Endothelial cell of umbilical vein (primary cell): ENCODE results near the gene PGAM1.

Source experiments
- CTCF ChIP-seq, 2 donors: IDR thresholded peaks; 1 replicate in 1 of 2; 2 replicates in 1 of 2; pipeline ENCODE4 v1.5.1; 2011; ENCODE audit warnings: low read length in 2 of 2, mild to moderate bottlenecking in 2 of 2, moderate library complexity in 2 of 2, control low read depth in 1 of 2, inconsistent platforms in 1 of 2, low read depth in 1 of 2; ENCODE audit not compliant: insufficient read depth in 1 of 2; ENCODE audit errors: extremely low read depth in 1 of 2
- EZH2 ChIP-seq: IDR thresholded peaks from 2 replicates; pipeline ENCODE4 v1.6.1; 2012; ENCODE audit warnings: borderline replicate concordance, low read depth, mild to moderate bottlenecking, moderate library complexity, low read length, inconsistent platforms; ENCODE audit not compliant: severe bottlenecking
- FOS ChIP-seq: IDR thresholded peaks from 2 replicates; pipeline ENCODE4 v1.6.1; 2011; ENCODE audit warnings: mild to moderate bottlenecking, low read length, moderate library complexity, borderline replicate concordance; ENCODE audit not compliant: insufficient read depth
- GATA2 ChIP-seq: IDR thresholded peaks from 2 replicates; pipeline ENCODE4 v1.7.0; 2011; ENCODE audit warnings: low read depth, mild to moderate bottlenecking, moderate library complexity, mixed read lengths, low read length; ENCODE audit not compliant: insufficient read length, insufficient read depth
- JUN ChIP-seq: IDR thresholded peaks from 2 replicates; pipeline ENCODE4 v1.6.1; 2011; ENCODE audit warnings: borderline replicate concordance, low read depth; ENCODE audit not compliant: insufficient read length, insufficient read depth
- MAX ChIP-seq: IDR thresholded peaks from 2 replicates; pipeline ENCODE4 v1.6.1; 2011; ENCODE audit not compliant: insufficient read depth, insufficient read length
- MYC ChIP-seq: IDR thresholded peaks from one replicate; pipeline ENCODE4 v1.6.1; 2011; ENCODE audit warnings: mild to moderate bottlenecking, low read depth, low read length
- POLR2A ChIP-seq: IDR thresholded peaks from 2 replicates; pipeline ENCODE4 v1.6.1; 2012; ENCODE audit warnings: low read depth, mild to moderate bottlenecking, control low read depth, low read length
- POLR2AphosphoS5 ChIP-seq: IDR thresholded peaks from 2 replicates; pipeline ENCODE4 v1.6.1; 2012; ENCODE audit warnings: low read depth, mild to moderate bottlenecking, control low read depth, low read length, moderate library complexity; ENCODE audit not compliant: insufficient read depth

- TF ChIP-seq CTCF (IDR thresholded peaks at IDR 0.05; ENCODE audit: extremely low read depth in 1 of 2, insufficient read depth in 1 of 2, low read depth in 1 of 2, low read length in 2 of 2), result no peak
- no peak for TF ChIP-seq FOS
- no peak for TF ChIP-seq POLR2A
- TF ChIP-seq POLR2AphosphoS5, result no peak
- no peak for TF ChIP-seq GATA2
- TF ChIP-seq MAX, result no peak
- TF ChIP-seq EZH2, result no peak
- TF ChIP-seq MYC, result no peak
- no peak for TF ChIP-seq JUN
Observed at GRCh38 chr10:97376413-97376812, 49.6 kb upstream of the PGAM1 start.
